ENCODE measurements around the gene IL12RB2. TPM values are rescaled to one million over a fixed set of nuclear protein-coding genes. Genes with fewer than 3 reads are reported as not detected.

Gene IL12RB2
- total and polyA plus RNA-seq, 10 of the 15 experiments (the other 5 are each of a cell fraction or from before 2014, with no cell fraction given), result 0.15 to 1.1 (median 0.54) TPM; not detected in 1

DNA sequence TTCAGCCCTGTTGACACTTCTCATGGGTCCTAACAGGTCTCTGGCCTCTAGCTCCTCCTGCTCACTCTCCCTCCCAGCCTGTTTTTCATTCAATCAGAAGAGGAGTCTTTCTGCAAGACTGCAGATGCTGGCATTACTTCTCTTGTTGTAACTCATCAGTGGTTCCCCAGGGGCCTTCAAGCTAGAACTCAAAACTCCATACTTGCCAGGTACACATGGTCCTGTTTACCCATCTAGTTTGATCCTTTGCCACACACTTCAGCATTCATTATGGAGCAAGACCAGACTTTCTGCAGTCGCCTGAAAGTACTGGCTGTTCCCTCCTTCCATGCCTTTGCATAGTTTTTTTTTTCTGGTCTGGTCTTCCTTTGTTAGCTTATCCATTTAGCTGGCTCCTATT is 74.6 kb downstream of the IL12RB2 start:
- DNase-seq (ENCODE audit: low read depth, low spot score) (no peak), FAIRE-seq (no peak), ATAC-seq (no peak)
- no peak overlapping the region for H3K4me2 ChIP-seq (ENCODE audit: control insufficient read depth, insufficient read depth)
- ChIA-PET POLR2A (no interaction called here), SMC1A (ENCODE audit: uncharacterized antibody, unreplicated experiment) (interaction anchor here (0.7 kb wide), 1 partner anchor 28 kb away, joined by 3 read pairs; no protein-coding TSS in a partner anchor), CTCF (interaction anchor here (1.5 kb wide), 2 partner anchors 36 to 168 kb away, joined by 3 read pairs; no protein-coding TSS in a partner anchor), RAD21 (ENCODE audit: unreplicated experiment) (no interaction called here)
- H4K20me1 ChIP-seq (ENCODE audit: control insufficient read depth, insufficient read depth), result no peaks in the 10 kb centered on the region
- no peak overlapping the region for H2AFZ ChIP-seq (ENCODE audit: control insufficient read depth, low read depth, low read length)
- in situ Hi-C loops (cut with MboI), result no loop called here
- no peaks in the 10 kb centered on the region for H3K79me2 ChIP-seq (ENCODE audit: control insufficient read depth, insufficient read depth, low read length)
- H3K9ac ChIP-seq (ENCODE audit: control insufficient read depth, insufficient read depth, low read length), result no peak overlapping the region
- no TSS peak for BruUV-seq (replicated peaks)
- no peaks in the 10 kb centered on the region for H3K36me3 ChIP-seq (ENCODE audit: control insufficient read depth in 2 of 2, insufficient read depth in 2 of 2, low read length in 1 of 2)
- H3K4me3 ChIP-seq, result no peak overlapping the region
- H3K4me1 ChIP-seq (ENCODE audit: control insufficient read depth, insufficient read depth, low read length), result no peaks in the 10 kb centered on the region
- no peak overlapping the region for H3K27ac ChIP-seq (ENCODE audit: control insufficient read depth, insufficient read depth)
- no peak for TF ChIP-seq SRF (IDR thresholded peaks at IDR 0.05; ENCODE audit: low read depth in 2 of 2, low read length in 2 of 2)
- TF ChIP-seq TAF1 (IDR thresholded peaks at IDR 0.05; ENCODE audit: borderline replicate concordance, low read depth, low read length), result no peak
- no peak for TF ChIP-seq BHLHE40 (IDR thresholded peaks at IDR 0.05; ENCODE audit: borderline replicate concordance in 1 of 2, low read depth in 2 of 2, low read length in 1 of 2)
- no peak for TF ChIP-seq MXI1 (IDR thresholded peaks at IDR 0.05; ENCODE audit: low read depth, low read length)
- TF ChIP-seq, protein P1, sequence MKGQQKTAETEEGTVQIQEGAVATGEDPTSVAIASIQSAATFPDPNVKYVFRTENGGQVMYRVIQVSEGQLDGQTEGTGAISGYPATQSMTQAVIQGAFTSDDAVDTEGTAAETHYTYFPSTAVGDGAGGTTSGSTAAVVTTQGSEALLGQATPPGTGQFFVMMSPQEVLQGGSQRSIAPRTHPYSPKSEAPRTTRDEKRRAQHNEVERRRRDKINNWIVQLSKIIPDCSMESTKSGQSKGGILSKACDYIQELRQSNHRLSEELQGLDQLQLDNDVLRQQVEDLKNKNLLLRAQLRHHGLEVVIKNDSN (IDR thresholded peaks at IDR 0.05; ENCODE audit: borderline replicate concordance, extremely low read length, insufficient read depth, low read depth, low read length), result no peak
- TF ChIP-seq KLF5 (IDR thresholded peaks at IDR 0.05; ENCODE audit: partially characterized antibody), result no peak
- no peak for TF ChIP-seq MEF2A (IDR thresholded peaks at IDR 0.05; ENCODE audit: insufficient read depth, low read depth, low read length)
- TF ChIP-seq, protein P2, sequence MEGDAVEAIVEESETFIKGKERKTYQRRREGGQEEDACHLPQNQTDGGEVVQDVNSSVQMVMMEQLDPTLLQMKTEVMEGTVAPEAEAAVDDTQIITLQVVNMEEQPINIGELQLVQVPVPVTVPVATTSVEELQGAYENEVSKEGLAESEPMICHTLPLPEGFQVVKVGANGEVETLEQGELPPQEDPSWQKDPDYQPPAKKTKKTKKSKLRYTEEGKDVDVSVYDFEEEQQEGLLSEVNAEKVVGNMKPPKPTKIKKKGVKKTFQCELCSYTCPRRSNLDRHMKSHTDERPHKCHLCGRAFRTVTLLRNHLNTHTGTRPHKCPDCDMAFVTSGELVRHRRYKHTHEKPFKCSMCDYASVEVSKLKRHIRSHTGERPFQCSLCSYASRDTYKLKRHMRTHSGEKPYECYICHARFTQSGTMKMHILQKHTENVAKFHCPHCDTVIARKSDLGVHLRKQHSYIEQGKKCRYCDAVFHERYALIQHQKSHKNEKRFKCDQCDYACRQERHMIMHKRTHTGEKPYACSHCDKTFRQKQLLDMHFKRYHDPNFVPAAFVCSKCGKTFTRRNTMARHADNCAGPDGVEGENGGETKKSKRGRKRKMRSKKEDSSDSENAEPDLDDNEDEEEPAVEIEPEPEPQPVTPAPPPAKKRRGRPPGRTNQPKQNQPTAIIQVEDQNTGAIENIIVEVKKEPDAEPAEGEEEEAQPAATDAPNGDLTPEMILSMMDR (IDR thresholded peaks at IDR 0.05 in 2 of 3, conservative IDR thresholded peaks at IDR 0.05 in 1 of 3; ENCODE audit: control insufficient read depth in 2 of 3, extremely low read depth in 1 of 3, insufficient read depth in 1 of 3, low read depth in 3 of 3, low read length in 3 of 3), result no peak
- TF ChIP-seq, protein P3, sequence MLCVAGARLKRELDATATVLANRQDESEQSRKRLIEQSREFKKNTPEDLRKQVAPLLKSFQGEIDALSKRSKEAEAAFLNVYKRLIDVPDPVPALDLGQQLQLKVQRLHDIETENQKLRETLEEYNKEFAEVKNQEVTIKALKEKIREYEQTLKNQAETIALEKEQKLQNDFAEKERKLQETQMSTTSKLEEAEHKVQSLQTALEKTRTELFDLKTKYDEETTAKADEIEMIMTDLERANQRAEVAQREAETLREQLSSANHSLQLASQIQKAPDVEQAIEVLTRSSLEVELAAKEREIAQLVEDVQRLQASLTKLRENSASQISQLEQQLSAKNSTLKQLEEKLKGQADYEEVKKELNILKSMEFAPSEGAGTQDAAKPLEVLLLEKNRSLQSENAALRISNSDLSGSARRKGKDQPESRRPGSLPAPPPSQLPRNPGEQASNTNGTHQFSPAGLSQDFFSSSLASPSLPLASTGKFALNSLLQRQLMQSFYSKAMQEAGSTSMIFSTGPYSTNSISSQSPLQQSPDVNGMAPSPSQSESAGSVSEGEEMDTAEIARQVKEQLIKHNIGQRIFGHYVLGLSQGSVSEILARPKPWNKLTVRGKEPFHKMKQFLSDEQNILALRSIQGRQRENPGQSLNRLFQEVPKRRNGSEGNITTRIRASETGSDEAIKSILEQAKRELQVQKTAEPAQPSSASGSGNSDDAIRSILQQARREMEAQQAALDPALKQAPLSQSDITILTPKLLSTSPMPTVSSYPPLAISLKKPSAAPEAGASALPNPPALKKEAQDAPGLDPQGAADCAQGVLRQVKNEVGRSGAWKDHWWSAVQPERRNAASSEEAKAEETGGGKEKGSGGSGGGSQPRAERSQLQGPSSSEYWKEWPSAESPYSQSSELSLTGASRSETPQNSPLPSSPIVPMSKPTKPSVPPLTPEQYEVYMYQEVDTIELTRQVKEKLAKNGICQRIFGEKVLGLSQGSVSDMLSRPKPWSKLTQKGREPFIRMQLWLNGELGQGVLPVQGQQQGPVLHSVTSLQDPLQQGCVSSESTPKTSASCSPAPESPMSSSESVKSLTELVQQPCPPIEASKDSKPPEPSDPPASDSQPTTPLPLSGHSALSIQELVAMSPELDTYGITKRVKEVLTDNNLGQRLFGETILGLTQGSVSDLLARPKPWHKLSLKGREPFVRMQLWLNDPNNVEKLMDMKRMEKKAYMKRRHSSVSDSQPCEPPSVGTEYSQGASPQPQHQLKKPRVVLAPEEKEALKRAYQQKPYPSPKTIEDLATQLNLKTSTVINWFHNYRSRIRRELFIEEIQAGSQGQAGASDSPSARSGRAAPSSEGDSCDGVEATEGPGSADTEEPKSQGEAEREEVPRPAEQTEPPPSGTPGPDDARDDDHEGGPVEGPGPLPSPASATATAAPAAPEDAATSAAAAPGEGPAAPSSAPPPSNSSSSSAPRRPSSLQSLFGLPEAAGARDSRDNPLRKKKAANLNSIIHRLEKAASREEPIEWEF (IDR thresholded peaks at IDR 0.05; ENCODE audit: insufficient replicate concordance, low read depth, low read length), result no peak
- TF ChIP-seq RAD21 (IDR thresholded peaks at IDR 0.05; ENCODE audit: insufficient read depth, low read depth, low read length), result no peak
- no peak for TF ChIP-seq MTA3 (IDR thresholded peaks at IDR 0.05; ENCODE audit: borderline replicate concordance, low read length)
- no peak for TF ChIP-seq JUNB (IDR thresholded peaks at IDR 0.05)
- TF ChIP-seq ATF7 (IDR thresholded peaks at IDR 0.05; ENCODE audit: low read depth), result no peak
- TF ChIP-seq RB1 (IDR thresholded peaks at IDR 0.05; ENCODE audit: borderline replicate concordance), result no peak
- no peak for TF ChIP-seq ETV6 (conservative IDR thresholded peaks at IDR 0.05 in 1 of 2, IDR thresholded peaks at IDR 0.05 in 1 of 2; ENCODE audit: borderline replicate concordance in 1 of 2, low read depth in 1 of 2)
- TF ChIP-seq TCF12 (IDR thresholded peaks at IDR 0.05; ENCODE audit: low read depth, low read length), result no peak
- 86% methylated on average over 1 of the region's 1 CpG for WGBS (ENCODE audit: insufficient coverage, insufficient replicate concordance, low lambda C conversion rate, missing lambda C conversion rate)
- intact Hi-C loops (cut with micrococcal nuclease; ENCODE audit: unreplicated experiment), result no loop called here
- H3K9me3 ChIP-seq (replicated peaks; ENCODE audit: control insufficient read depth, insufficient read depth, low read length), result peaks cover 17% of the 10 kb centered on the region; the same call in 2 of the 3 replicates
- H3K27me3 ChIP-seq (replicated peaks in 1 of 2; ENCODE audit: control insufficient read depth in 2 of 2, insufficient read depth in 2 of 2, low read length in 1 of 2), result no peaks in the 10 kb centered on the region
